GM11168 (cell line): ENCODE results near the gene HAGH.

Experiments
- in situ Hi-C: fragments of 300-500 bp; cut with MboI; formaldehyde crosslinking; loops from one replicate; pipeline ENCODE4 v1.12.0; 2022; ENCODE audit warnings: low sequenced_read_pairs; ENCODE audit not compliant: unreplicated experiment

The HAGH gene

DNA sequence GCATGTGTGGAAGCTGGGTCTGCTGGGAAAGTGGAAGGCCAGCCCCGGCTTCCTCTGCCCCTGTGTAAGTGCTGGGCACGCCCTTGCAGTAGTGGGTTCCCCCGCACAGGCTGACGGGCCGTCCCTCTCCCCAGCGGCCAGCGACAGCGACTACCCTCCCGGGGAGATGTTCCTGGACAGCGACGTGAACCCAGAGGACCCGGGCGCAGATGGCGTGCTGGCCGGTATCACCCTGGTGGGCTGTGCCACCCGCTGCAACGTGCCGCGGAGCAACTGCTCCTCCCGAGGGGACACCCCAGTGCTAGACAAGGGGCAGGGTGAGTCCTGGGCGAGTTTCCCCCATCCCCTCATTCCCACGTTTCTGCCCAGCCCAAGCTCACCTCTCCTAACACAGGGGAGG lies 60.8 kb downstream of the HAGH start:
- in situ Hi-C loops = no loop called here

DNA sequence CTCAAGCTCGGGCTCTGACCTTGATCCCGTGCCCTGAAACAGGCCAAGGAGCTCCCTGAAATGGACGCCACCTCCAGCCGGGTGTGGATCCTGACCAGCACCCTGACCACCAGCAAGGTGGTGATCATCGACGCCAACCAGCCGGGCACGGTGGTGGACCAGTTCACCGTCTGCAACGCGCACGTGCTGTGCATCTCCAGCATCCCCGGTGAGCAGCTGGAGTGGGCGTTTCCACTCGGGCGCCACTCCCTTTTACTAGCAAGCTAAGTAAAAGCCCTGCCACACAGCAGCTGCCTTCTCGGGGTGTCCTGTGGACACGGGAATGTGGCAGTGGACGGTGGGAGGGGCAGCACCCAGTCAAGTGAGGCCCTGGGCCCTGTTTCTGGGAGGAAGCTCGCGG lies 61.7 kb downstream of the HAGH start:
- in situ Hi-C loops = no loop called here

DNA sequence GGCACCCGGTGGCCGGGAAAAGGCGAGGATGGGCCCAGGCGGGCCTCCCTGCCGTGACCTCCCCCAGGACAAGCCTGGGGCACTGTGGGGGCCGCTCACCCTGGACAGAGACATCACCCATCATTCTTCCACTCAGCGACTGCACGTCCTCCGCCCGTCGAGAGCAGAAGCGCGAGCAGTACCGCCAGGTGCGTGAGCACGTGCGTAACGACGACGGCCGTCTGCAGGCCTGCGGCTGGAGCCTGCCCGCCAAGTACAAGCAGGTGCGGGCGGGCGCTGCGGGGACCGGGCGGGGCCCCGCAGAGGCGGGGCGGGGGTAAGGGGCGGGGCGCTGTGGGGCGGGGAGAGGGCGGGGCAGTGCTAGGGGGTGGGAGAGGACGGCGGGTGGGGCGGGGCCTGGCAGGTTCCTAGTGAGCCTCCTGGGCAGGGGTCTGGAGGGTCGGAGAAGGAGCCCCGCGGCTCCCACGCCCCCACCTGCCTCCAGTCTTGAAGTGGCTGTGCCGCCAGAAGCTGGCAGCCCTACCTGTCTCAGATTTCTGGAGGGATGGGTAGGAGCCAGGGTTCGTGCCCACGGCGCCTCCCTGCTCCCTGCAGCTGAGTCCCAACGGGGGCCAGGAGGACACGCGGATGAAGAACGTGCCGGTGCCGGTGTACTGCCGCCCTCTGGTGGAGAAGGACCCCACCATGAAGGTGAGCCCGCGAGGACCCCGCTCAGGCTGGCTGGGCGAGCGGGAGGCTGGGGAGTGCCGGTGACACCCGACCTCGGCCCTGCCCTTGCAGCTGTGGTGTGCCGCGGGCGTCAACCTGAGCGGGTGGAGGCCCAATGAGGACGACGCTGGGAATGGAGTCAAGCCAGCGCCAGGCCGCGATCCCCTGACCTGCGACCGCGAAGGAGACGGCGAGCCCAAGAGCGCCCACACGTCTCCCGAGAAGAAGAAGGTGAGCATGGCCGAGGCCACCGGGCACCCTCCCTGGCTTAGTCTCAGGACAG lies 62.8 kb downstream of the HAGH start:
- in situ Hi-C loops = no loop called here

DNA sequence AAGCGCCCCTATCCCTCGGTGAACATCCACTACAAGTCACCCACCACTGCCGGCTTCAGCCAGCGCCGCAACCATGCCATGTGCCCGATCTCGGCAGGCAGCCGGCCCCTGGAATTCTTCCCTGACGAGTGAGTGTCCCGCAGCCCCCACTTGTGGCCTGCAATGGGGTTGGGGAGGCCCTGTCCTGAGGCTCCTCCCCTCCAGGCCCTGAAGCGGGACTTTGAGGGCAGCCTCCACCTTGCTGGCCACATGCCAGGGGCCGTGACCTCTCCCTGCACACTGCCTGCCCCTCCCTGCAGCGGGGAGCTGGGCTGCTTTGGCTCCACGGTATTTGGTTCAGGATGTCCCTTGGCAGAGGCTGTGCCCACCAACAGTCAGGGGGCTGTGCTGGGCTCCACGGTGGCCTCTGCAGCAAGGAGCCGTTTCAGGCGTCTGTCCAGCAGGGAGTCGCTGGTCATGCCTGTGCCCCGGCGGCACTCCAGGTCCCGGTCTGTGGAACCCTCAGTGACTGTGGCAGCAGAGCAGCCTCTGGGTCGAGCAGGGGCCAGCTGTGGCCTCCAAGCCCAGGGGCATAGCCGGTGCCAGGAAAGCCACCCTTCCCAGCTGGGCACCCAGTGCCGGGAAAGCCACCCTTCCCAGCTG lies 63.6 kb downstream of the HAGH start:
- in situ Hi-C loops = no loop called here

DNA sequence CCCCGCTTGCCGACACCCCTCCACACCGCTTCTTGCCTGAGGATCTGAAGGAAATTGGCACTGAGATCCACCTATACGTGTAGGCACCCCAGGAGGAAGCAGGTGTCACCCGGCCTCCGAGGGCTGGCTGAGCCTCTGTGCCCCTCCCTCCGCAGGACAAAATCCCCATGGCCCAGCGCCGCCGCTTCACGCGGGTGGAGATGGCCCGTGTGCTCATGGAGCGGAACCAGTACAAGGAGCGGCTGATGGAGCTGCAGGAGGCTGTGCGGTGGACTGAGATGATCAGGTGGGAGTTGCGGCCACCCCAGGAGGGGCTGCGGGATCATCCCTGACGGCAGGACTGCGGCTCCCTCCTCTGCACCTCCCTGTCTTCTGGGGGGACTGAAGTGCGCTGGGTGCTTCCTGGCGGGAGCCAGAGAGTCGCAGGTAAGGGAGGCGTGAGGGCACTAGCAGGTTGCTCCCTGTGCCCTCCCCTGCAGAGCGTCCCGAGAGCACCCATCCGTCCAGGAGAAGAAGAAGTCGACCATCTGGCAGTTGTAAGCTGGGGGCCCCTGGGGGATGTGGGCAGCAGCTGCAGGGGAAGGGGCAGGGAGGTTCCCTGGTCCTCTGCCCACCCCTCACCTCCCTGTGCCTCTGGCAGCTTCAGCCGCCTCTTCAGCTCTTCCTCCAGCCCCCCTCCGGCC lies 64.3 kb downstream of the HAGH start:
- in situ Hi-C loops = no loop called here

DNA sequence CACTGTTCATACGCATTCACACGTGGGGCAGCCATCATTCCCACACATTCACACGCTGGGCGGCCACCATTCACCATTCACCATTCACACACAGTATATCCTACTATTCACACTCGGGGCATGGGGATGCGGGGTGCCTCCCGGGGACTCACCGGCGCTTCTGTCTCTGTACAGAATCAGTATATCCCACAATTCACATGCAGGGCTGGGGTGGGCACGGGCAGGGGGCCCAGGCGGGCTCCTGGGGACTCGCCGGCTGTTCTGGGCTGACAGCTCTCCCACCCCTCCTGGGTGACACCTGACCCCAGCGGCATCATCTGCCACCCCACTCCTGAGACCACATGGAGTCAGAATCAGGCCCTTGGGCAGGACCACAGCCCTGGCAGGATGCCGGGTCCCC lies 64.9 kb downstream of the HAGH start:
- in situ Hi-C loops = no loop called here

DNA sequence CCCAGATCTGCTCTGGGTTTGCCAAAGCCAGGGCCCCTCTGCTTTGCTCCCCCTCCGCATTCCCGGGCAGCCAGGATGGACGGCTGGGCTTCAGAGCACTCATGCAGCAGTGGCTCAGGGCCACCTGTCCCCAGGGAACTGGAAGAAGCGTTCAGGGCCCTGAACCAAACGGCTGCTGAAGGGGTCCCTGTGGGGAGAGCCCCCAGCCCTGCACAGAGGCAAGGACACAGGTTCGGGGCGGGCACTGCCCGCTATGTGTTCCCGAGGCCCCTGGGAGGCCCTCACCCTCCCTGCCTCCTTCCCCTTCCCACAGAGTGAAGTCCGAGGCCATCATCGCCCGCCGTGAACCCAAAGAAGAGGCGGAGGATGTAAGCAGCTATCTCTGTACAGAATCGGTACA lies 65.7 kb downstream of the HAGH start:
- in situ Hi-C loops = no loop called here

DNA sequence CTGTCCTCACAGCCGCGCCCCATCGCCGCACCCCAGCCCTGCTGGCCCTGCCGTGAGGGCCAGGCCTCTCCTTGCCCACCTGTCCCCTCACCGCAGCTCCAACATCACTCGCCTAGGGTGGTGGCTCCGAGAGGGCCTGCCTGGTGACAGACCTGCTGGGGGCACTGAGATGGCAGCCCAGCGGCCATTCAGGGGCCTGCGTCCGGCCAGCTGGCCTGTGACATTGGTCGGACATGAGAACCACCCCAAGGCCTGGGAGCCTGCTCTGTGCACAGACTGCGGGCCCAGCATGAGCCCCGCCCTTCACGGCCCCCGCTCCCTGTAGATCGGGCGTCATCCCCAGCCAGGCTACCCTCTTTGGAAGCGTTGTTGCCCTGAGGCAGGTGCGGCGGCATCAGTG lies 67.1 kb downstream of the HAGH start:
- in situ Hi-C loops = no loop called here

DNA sequence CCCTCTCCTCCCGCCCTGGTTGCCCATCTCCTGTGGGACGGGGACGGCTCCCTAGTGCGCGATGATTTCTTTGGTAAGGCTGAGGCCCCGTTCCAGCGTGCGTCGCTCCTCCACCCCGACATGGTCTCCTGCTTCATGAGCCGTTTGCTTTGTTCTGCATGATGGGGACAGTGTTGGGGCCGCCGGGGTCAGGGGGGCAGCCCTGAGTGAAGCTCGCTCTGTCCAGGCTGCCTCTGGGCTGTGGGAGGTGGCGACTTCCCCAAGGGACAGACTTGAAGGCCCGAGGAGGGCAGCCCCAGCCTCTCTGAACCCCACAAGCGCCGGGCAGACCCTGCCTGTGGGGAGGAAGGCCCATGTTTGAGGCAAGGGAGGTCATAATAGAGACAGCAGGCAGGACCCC lies 67.7 kb downstream of the HAGH start:
- in situ Hi-C loops = no loop called here

DNA sequence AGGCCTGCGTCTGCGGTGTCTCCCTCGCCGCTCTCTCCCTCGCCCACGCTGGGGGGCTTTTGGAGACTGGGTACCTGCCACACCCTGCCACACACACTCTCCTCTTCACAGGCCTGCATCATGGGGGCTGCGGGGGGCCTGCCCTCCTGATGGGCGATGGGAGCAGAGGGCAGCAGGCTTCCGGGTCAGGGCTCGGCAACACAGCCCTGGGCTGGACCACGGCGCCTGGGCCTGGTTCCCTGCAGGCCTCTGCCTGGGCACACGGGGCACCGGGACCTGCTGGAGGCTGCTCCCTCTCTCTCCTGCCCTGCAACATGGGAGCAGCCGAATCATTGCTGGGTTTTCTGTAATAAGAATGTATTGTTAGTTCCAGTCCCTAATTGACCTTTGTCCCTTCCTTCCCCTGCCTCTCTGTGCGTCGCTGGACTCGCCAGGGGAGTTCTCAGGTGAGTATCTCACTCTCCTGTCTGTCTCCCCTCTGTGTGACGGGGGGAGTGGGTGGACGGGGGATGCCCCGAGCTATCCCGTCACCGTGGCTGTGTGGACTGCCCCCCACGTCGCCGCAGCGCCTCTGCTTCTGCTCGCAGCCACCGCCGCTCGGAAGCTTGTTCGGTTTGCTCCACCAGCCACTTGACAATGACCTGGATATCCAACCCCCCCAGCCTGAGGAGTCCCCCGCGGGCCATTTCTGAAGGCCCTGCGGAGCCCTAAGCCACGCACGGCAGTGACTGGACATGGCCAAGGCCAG lies 68.7 kb downstream of the HAGH start:
- in situ Hi-C loops = no loop called here
